HG03439 (cell line): ENCODE results near the gene HCST.
A peak's percentile ranks its signal among the peaks of the same experiment; 100 is the strongest.

Experiments used
- ATAC-seq: cut with Tn5 transposase; IDR thresholded peaks from one replicate; pipeline ENCODE4 v1.9.1; 2021; ENCODE audit warnings: mild to moderate bottlenecking, moderate library complexity; ENCODE audit not compliant: unreplicated experiment

Gene HCST

GRCh38 chr19:35901854-35902661, at the start of gene HCST:
Gene HCST, plus strand, starts transcription at chr19:35902529. Its CDS starts 65 bp downstream, at chr19:35902594.
- ATAC-seq, result no peak

DNA sequence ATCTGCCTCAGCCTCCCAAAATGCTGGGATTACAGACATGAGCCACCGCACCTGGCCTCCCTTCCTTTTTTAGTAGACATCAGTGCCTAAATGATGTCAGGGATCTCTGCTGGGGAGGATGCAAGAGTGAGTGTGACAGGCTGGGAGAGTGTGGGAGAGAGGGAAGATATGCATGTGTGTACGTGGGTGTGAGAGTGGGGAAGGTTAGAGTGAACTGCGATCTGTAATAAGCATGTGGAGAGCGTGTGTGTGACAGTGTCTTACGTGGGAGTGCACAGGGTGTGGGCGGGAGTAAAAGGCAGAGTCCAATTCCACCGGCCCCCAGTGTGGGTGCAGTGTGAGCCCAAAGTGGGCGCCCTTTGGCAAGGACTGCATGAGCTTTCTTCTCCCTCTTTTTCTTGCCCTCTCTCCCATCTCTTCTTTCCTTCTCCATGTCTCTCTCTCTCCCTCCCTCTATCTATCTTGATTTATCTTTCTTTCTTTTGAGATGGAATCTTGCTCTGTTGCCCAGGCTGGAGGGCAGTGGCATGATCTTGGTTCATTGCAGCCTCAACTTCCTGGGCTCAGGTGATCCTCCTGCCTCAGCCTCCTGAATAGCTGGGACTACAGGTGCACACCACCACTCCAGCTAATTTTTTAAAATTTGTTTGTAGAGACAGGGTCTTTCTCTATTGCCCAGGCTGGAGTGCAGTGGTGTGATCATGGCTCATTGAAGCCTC, 49.1 kb upstream of the HCST start:
- ATAC-seq, result no peak

DNA sequence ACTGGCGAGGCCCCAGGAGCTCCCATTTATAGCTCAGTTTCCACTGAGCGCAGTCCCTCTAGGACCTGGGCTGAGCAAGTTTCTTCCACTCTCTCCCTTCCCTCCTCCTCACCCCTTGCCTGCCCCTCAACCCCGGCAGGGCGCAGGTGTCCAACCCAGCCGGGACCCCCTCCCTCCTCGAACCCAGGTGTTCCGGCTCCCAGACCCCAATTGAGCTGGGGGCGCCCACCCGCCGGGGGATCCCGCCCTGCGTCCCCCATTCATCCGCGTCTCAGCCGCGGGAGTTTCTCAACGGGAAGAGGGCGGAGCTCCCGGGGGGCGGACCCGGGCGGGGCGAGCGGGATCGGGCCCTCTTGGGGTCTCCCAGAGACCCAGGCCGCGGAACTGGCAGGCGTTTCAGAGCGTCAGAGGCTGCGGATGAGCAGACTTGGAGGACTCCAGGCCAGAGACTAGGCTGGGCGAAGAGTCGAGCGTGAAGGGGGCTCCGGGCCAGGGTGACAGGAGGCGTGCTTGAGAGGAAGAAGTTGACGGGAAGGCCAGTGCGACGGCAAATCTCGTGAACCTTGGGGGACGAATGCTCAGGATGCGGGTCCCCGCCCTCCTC, 45.7 kb upstream of the HCST start, which contains the start of gene KIRREL2:
Gene KIRREL2 (plus strand): TSS at position 366 of the 604 bp plus-strand sequence. CDS start 209 bp downstream, at position 575.
- no peak for ATAC-seq

DNA sequence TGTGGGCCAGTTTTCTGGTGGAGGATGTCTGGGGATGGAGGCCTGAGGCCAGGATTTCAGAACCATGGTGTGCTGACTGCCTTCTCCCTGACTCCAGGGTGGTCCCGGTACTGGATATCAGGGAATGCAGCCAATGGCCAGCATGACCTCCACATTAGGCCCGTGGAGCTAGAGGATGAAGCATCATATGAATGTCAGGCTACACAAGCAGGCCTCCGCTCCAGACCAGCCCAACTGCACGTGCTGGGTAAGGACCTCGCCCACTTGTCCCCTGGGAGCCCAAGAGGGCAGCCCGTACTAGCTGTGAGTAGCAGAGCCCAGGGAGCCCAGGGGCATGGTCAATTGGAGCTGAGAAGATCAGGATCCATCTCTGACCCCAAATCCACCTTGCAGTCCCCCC, 44.0 kb upstream of the HCST start:
- no peak for ATAC-seq

DNA sequence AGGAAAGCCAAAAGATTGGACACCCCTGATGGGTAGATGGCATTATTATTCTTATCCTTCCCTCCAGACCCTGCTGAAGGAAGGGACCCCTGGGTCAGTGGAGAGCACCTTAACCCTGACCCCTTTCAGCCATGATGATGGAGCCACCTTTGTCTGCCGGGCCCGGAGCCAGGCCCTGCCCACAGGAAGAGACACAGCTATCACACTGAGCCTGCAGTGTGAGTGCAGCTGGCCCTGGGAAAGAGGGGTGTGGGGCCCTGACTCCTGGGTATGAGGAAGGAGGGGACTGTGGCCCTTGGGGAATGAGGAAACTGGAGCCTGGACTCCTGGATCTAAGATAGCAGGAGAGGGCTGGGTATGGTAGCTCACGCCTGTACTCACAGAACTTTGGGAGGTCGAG, 42.9 kb upstream of the HCST start:
- no peak for ATAC-seq

- ATAC-seq, result no peak
Measured at GRCh38 chr19:35860436-35860817, 41.9 kb upstream of the HCST start.

DNA sequence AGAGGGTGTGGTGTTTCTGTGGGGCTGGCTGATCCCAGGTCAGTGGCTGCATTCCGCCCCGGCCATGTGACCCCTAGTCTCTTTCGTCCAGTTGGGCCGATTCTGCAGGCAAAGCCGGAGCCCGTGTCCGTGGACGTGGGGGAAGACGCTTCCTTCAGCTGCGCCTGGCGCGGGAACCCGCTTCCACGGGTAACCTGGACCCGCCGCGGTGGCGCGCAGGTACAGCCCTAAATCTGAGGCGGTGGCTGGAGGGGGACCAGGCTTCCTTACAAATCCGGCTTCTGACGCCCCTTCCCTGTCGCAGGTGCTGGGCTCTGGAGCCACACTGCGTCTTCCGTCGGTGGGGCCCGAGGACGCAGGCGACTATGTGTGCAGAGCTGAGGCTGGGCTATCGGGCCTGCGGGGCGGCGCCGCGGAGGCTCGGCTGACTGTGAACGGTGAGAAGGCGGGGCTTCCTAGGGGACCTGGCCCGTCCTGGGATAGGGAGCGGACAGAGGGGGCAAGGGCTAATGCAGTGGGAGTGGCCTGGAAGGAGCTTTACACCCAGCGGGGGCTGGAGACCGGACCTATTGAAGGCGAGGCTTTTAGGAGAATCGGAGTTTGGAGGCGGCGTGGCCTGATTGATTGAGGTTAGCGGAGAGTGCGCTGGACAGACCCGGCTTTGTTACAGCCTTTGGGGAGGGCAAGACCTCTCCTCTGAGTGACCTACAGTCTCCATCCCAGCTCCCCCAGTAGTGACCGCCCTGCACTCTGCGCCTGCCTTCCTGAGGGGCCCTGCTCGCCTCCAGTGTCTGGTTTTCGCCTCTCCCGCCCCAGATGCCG, 41.3 kb upstream of the HCST start:
- no peak for ATAC-seq

- ATAC-seq, result no peak
Measured at GRCh38 chr19:35861640-35862160, 40.6 kb upstream of the HCST start.

DNA sequence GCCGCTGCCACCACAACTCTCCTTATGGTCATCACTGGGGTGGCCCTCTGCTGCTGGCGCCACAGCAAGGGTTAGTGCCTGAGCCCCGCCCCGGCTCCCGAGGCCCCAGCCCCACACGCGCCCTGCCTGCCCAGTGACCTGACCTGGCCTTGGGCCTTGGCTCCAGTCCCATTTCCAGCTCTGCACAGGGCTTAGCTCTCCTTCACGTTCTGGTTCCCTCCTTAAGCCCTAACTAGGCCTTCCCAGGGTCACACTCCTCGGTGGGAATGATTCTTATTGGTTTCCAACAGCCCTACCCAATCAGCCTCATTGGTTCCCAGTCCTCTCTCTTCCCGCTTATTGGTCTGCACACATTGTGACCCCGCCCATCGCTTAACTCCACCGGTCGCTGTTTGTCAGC, 39.8 kb upstream of the HCST start:
- ATAC-seq, result no peak

- ATAC-seq, result no peak
Measured at GRCh38 chr19:35863018-35863417, 39.3 kb upstream of the HCST start.

- peak; percentile 42 for ATAC-seq
Measured at GRCh38 chr19:35868172-35868822, 34.0 kb upstream of the HCST start, which contains the start of gene APLP1. Gene APLP1, plus strand, starts transcription at chr19:35868574. Its CDS starts 63 bp downstream, at chr19:35868637.

- no peak for ATAC-seq
Measured at GRCh38 chr19:35868823-35869326, 33.5 kb upstream of the HCST start.

GRCh38 chr19:35869327-35870123, 32.8 kb upstream of the HCST start:
- ATAC-seq, result peak; percentile 65

- peak; percentile 23 for ATAC-seq
Measured at GRCh38 chr19:35870124-35870736, 32.1 kb upstream of the HCST start.

GRCh38 chr19:35870798-35871197, 31.5 kb upstream of the HCST start:
- no peak for ATAC-seq

GRCh38 chr19:35871611-35872010, 30.7 kb upstream of the HCST start:
- ATAC-seq, result no peak

GRCh38 chr19:35872180-35872579, 30.1 kb upstream of the HCST start:
- ATAC-seq, result no peak

GRCh38 chr19:35874392-35874930, 27.9 kb upstream of the HCST start:
- no peak for ATAC-seq
